Measurements from ENCODE around the gene GMPR. TPM values are rescaled to one million over a fixed set of nuclear protein-coding genes. Genes with fewer than 3 reads are reported as not detected.

Gene GMPR
- polyA plus RNA-seq, 1 experiment, result 8.3 TPM

DNA sequence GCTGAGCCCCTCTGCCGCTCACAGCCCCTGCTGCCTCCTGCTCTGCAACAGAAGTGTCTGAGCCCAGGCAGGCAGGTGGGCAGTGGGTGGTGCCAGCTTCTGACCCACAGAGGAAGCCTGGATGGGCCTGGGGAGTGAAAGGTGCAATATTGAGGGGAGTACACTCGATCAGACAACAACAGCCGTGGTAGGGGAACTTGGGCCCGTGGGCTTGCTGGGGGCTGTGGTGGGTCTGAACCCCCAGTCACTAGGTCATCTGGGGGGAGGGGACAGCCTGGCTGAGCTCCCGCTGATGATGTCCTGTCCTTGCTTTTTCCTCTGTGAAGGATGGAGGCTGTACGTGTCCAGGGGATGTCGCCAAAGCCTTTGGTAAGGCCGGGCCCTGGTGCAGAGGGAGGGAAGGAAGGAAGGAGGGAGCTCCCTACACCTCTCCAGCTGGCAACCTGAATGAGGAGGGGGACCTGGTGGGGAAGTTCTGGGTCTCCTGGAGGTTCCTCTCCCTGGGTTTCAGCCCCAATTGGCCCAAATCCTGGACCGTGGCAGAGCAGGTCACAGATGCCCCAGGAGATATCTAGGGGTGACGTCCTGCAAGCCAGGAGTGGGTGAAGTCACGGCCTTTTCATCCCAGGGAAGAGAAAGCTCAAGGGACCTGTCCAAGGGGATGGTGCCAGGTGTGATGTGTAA lies 47.2 kb downstream of the GMPR start:
- Histone ChIP-seq H3K4me3 (ENCODE audit: low read depth, low read length) (no peak overlapping the region), H3K27me3 (ENCODE audit: control insufficient read depth, insufficient read depth, low read length) (no peaks in the 10 kb centered on the region), H3K36me3 (ENCODE audit: control insufficient read depth, insufficient read depth, low read length) (no peaks in the 10 kb centered on the region)
- ChIA-PET POLR2A (no interaction called here), CTCF (interaction anchor here (0.6 to 6.4 kb wide), 34 partner anchors 10 to 804 kb away, joined by 3 to 61 read pairs (median 4); no protein-coding TSS in a partner anchor)
- TF ChIP-seq, protein P1, sequence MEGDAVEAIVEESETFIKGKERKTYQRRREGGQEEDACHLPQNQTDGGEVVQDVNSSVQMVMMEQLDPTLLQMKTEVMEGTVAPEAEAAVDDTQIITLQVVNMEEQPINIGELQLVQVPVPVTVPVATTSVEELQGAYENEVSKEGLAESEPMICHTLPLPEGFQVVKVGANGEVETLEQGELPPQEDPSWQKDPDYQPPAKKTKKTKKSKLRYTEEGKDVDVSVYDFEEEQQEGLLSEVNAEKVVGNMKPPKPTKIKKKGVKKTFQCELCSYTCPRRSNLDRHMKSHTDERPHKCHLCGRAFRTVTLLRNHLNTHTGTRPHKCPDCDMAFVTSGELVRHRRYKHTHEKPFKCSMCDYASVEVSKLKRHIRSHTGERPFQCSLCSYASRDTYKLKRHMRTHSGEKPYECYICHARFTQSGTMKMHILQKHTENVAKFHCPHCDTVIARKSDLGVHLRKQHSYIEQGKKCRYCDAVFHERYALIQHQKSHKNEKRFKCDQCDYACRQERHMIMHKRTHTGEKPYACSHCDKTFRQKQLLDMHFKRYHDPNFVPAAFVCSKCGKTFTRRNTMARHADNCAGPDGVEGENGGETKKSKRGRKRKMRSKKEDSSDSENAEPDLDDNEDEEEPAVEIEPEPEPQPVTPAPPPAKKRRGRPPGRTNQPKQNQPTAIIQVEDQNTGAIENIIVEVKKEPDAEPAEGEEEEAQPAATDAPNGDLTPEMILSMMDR (IDR thresholded peaks at IDR 0.05; ENCODE audit: insufficient read depth, low read depth, low read length), result no peak
- DNase-seq (ENCODE audit: low read depth), result no peak

DNA sequence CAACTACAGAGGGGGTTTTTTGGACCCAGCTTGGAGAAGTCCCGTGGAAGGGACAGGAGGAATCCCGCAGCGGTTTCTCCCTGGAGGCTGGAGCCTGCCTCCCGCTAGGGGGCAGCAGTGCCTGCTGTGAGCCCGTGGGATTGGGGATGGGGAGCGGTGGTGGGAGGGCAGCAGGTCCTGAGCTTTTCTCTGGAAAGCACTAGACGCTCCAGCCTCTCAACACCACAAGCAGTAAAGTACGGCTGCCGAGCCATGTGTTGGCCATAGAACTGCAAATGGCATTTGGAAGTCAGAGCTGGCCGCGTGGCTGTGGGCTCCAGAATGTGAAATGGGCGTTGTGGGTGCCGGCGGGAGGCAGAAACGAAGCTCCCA lies 47.8 kb downstream of the GMPR start:
- no peaks in the 10 kb centered on the region for H3K27me3 ChIP-seq (ENCODE audit: control insufficient read depth, insufficient read depth, low read length)
- no peaks in the 10 kb centered on the region for H3K36me3 ChIP-seq (ENCODE audit: control insufficient read depth, insufficient read depth, low read length)
- ChIA-PET CTCF (interaction anchor here (0.7 to 6.4 kb wide), 37 partner anchors 10 to 822 kb away, joined by 3 to 61 read pairs (median 4); partner anchors contain the start of gene GMPR), POLR2A (no interaction called here)
- no peak for DNase-seq (ENCODE audit: low read depth)
- TF ChIP-seq, protein P1 (IDR thresholded peaks at IDR 0.05; ENCODE audit: insufficient read depth, low read depth, low read length), result peak; percentile 97
- H3K4me3 ChIP-seq (ENCODE audit: low read depth, low read length), result no peak overlapping the region

DNA sequence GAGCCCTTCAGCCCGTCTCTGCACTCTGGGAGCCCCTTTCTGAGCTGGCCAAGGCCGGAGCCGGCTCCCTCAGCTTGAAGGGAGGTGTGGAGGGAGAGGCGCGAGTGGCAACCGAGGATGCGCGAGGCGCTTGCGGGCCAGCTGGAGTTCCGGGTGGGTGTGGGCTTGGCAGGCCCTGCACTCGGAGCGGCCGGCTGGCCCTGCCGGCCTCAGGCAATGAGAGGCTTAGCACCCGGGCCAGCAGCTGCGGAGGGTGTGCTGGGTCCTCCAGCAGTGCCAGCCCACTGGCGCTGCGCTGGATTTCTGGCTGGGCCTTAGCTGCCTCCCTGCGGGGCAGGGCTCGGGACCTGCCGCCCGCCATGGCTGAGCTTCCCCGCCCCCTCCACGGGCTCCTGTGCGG lies 49.8 kb downstream of the GMPR start:
- Histone ChIP-seq H3K4me3 (ENCODE audit: low read depth, low read length) (no peak overlapping the region), H3K27me3 (ENCODE audit: control insufficient read depth, insufficient read depth, low read length) (no peaks in the 10 kb centered on the region), H3K36me3 (ENCODE audit: control insufficient read depth, insufficient read depth, low read length) (no peaks in the 10 kb centered on the region)
- ChIA-PET CTCF (interaction anchor here (1.0 to 6.4 kb wide), 3 partner anchors 12 to 44 kb away, joined by 3 to 61 read pairs (median 4); no protein-coding TSS in a partner anchor), POLR2A (no interaction called here)
- DNase-seq (ENCODE audit: low read depth), result no peak
- TF ChIP-seq, protein P1 (IDR thresholded peaks at IDR 0.05; ENCODE audit: insufficient read depth, low read depth, low read length), result no peak

DNA sequence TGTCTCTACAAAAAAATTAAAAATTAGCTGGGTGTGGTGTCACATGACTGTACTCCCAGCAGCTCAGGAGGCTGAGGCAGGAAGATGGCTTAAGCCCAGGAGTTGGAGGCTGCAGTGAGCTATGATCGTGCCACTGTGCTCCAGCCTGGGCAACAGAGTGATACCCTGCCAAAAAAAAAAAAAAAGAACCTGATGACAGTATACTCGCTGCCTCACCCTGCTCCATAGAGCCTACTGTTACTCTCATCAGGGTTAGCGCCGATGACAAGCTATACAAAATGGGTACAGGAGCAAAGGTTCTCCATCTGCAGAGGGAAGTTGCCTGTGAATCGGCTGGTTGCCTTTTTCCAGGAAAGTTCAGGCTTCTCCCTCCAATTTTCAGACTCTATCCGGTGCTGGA lies 53.4 kb downstream of the GMPR start:
- no peaks in the 10 kb centered on the region for H3K27me3 ChIP-seq (ENCODE audit: control insufficient read depth, insufficient read depth, low read length)
- CTCF ChIA-PET, result interaction anchor here (1.0 kb wide), 1 partner anchor 9 kb away, joined by 3 read pairs; no protein-coding TSS in a partner anchor
- no peak for DNase-seq (ENCODE audit: low read depth)
- no peaks in the 10 kb centered on the region for H3K36me3 ChIP-seq (ENCODE audit: control insufficient read depth, insufficient read depth, low read length)
- TF ChIP-seq, protein P1 (IDR thresholded peaks at IDR 0.05; ENCODE audit: insufficient read depth, low read depth, low read length), result no peak
- POLR2A ChIA-PET, result no interaction called here
- no peak overlapping the region for H3K4me3 ChIP-seq (ENCODE audit: low read depth, low read length)

DNA sequence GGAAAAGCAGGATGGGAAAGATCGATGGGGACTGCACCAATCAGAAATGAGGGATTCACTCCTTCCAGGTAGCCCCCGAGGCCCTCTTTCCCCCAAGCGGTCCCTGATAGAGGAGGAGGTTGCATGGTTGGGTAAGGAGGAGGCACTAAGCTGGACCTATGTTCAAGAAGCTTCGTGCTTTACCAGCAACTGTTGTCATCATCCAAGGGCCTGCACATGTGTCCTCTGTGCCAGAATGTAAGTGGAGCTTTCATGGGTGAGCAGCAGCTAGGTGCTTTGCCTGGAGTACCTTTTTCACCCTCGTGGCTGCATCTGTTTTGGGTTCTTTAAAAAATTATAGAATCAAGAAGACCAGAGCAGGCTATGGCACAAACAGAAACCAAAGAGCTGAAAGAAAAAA lies 54.0 kb downstream of the GMPR start:
- DNase-seq (ENCODE audit: low read depth), result no peak
- no peaks in the 10 kb centered on the region; the same call in 1 of the 2 replicates for H3K36me3 ChIP-seq (ENCODE audit: control insufficient read depth, insufficient read depth, low read length)
- POLR2A ChIA-PET, result no interaction called here
- no peak overlapping the region for H3K4me3 ChIP-seq (ENCODE audit: low read depth, low read length)
- TF ChIP-seq, protein P1 (IDR thresholded peaks at IDR 0.05; ENCODE audit: insufficient read depth, low read depth, low read length), result no peak
- H3K27me3 ChIP-seq (ENCODE audit: control insufficient read depth, insufficient read depth, low read length), result no peaks in the 10 kb centered on the region
- CTCF ChIA-PET, result interaction anchor here (1.0 kb wide), 2 partner anchors 10 to 24 kb away, joined by 3 read pairs; no protein-coding TSS in a partner anchor

Data from BJ (cell line).